ENCODE results near the gene CSF3. TPM values are rescaled to one million over a fixed set of nuclear protein-coding genes. Genes with fewer than 3 reads are reported as not detected.
A peak's percentile ranks its signal among the peaks of the same experiment; 100 is the strongest.
"Not testable (repeated sequence)": the region's sequence is repeated elsewhere in the genome, so short reads cannot be mapped to it uniquely, and the experiment has no call there.

Gene CSF3
- total RNA-seq, 1 donor from 2014 or later: not detected

DNA sequence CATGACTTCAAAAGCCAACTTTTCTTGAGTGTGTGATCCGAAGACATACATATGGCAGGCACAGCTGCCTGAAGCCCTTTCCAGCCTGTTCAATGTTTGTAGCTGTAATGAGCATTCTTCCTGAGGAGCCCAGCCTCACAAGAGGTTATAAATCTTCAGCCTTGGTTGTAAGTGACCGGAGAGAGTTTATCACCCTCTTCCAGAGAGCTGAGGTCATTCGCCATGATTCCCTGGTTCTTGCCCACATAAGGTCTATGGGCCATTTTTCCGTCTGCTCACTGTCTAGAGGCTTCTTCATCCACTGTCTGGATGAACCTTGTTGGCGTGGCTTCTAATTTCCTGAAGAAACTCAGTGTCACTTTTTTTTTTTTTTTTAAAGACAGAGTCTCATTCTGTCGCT is 9.7 kb upstream of the CSF3 start:
- H3K27ac Mint-ChIP-seq: no peak overlapping the region
- TF ChIP-seq, protein P1, sequence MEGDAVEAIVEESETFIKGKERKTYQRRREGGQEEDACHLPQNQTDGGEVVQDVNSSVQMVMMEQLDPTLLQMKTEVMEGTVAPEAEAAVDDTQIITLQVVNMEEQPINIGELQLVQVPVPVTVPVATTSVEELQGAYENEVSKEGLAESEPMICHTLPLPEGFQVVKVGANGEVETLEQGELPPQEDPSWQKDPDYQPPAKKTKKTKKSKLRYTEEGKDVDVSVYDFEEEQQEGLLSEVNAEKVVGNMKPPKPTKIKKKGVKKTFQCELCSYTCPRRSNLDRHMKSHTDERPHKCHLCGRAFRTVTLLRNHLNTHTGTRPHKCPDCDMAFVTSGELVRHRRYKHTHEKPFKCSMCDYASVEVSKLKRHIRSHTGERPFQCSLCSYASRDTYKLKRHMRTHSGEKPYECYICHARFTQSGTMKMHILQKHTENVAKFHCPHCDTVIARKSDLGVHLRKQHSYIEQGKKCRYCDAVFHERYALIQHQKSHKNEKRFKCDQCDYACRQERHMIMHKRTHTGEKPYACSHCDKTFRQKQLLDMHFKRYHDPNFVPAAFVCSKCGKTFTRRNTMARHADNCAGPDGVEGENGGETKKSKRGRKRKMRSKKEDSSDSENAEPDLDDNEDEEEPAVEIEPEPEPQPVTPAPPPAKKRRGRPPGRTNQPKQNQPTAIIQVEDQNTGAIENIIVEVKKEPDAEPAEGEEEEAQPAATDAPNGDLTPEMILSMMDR (IDR thresholded peaks at IDR 0.05; ENCODE audit: unreplicated experiment): no peak
- no peaks in the 10 kb centered on the region for H3K27me3 Mint-ChIP-seq
- no peaks in the 10 kb centered on the region for H3K36me3 Mint-ChIP-seq (ENCODE audit: insufficient read depth)
- no peaks in the 10 kb centered on the region for H3K4me1 Mint-ChIP-seq (ENCODE audit: low read depth)
- DNase-seq (ENCODE audit: low spot score, unreplicated experiment): no peak
- H3K4me3 Mint-ChIP-seq (ENCODE audit: low read depth): no peak overlapping the region
- no peaks in the 10 kb centered on the region for H3K9me3 Mint-ChIP-seq (ENCODE audit: low read depth)

DNA sequence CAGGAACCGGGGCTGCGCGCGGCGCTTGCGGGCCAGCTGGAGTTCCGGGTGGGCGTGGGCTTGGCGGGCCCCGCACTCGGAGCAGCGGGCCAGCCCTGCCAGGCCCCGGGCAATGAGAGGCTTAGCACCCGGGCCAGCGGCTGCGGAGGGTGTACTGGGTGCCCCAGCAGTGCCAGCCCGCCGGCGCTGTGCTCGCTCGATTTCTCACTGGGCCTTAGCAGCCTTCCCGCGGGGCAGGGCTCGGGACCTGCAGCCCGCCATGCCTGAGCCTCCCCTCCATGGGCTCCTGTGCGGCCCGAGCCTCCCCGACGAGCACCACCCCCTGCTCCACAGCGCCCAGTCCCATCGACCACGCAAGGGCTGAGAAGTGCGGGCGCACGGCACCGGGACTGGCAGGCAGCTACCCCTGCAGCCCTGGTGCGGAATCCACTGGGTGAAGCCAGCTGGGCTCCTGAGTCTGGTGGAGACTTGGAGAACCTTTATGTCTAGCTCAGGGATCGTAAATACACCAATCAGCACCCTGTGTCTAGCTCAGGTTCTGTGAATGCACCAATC is 4.2 kb upstream of the CSF3 start:
- not testable (repeated sequence) for H3K9me3 Mint-ChIP-seq (ENCODE audit: low read depth); H3K36me3 Mint-ChIP-seq (ENCODE audit: insufficient read depth); H3K27ac Mint-ChIP-seq; H3K4me3 Mint-ChIP-seq (ENCODE audit: low read depth); H3K27me3 Mint-ChIP-seq; DNase-seq (ENCODE audit: low spot score, unreplicated experiment); H3K4me1 Mint-ChIP-seq (ENCODE audit: low read depth)

DNA sequence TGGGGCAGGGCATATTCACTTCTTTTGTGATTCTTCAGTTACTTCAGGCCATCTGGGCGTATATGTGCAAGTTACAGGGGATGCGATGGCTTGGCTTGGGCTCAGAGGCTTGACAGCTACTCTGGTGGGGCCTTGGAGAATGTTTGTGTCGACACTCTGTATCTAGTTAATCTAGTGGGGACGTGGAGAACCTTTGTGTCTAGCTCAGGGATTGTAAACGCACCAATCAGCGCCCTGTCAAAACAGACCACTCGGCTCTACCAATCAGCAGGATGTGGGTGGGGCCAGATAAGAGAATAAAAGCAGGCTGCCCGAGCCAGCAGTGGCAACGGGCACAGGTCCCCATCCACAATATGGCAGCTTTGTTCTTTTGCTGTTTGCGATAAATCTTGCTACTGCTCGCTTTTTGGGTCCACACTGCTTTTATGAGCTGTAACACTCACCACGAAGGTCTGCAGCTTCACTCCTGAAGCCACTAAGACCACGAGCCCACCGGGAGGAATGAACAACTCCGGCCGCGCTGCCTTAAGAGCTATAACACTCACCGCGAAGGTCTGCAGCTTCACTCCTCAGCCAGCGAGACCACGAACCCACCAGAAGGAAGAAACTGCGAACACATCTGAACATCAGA is 3.1 kb upstream of the CSF3 start:
- H3K27ac Mint-ChIP-seq: peak overlapping the region; percentile 62
- not testable (repeated sequence) for H3K27me3 Mint-ChIP-seq; H3K9me3 Mint-ChIP-seq (ENCODE audit: low read depth); H3K4me3 Mint-ChIP-seq (ENCODE audit: low read depth); H3K36me3 Mint-ChIP-seq (ENCODE audit: insufficient read depth); DNase-seq (ENCODE audit: low spot score, unreplicated experiment); H3K4me1 Mint-ChIP-seq (ENCODE audit: low read depth)

DNA sequence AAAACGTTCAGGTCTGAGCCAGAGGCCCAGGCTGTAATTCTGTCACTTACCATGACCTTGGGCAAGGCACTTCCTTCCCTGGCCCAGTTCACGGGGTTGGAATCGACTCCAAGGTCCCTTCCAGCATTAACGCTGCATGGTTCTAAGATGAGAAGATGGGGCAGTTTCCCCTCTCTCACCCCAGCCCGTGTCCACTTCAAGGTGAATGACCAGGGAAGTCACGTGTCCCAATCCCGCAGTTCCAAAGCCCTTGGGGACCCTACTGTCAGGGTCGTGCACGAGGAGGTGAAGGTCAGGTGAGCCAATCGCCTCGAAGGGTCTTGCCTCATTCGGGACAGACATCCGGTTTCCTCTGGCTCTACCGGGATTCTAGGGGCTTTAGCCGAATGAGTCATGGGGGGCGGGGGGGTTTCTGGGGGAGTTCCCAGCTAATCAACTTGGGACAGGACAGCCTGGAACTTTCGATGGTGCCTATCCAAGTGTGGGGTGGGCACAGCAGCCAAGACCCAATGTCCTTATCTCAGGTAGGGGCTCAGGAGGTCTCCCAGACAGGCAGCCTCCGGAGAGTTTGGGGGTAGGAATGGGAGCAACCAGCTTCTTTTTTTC is 762 bp upstream of the CSF3 start:
- Mint-ChIP-seq H3K4me3 (ENCODE audit: low read depth) (no peak overlapping the region), H3K4me1 (ENCODE audit: low read depth) (peaks cover 7% of the 10 kb centered on the region), H3K9me3 (ENCODE audit: low read depth) (peaks cover 6% of the 10 kb centered on the region), H3K27me3 (peaks cover 7% of the 10 kb centered on the region), H3K36me3 (ENCODE audit: insufficient read depth) (peaks cover 3% of the 10 kb centered on the region), H3K27ac (no peak overlapping the region)
- TF ChIP-seq, protein P1 (IDR thresholded peaks at IDR 0.05; ENCODE audit: unreplicated experiment): no peak
- no peak for DNase-seq (ENCODE audit: low spot score, unreplicated experiment)

DNA sequence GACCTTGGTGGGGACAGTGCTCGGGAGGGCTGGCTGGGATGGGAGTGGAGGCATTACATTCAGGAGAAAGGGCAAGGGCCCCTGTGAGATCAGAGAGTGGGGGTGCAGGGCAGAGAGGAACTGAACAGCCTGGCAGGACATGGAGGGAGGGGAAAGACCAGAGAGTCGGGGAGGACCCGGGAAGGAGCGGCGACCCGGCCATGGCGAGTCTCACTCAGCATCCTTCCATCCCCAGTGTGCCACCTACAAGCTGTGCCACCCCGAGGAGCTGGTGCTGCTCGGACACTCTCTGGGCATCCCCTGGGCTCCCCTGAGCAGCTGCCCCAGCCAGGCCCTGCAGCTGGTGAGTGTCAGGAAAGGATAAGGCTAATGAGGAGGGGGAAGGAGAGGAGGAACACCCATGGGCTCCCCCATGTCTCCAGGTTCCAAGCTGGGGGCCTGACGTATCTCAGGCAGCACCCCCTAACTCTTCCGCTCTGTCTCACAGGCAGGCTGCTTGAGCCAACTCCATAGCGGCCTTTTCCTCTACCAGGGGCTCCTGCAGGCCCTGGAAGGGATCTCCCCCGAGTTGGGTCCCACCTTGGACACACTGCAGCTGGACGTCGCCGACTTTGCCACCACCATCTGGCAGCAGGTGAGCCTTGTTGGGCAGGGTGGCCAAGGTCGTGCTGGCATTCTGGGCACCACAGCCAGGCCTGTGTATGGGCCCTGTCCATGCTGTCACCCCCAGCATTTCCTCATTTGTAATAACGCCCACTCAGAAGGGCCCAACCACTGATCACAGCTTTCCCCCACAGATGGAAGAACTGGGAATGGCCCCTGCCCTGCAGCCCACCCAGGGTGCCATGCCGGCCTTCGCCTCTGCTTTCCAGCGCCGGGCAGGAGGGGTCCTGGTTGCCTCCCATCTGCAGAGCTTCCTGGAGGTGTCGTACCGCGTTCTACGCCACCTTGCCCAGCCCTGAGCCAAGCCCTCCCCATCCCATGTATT is 1.1 kb downstream of the CSF3 start:
- Mint-ChIP-seq H3K9me3 (ENCODE audit: low read depth) (peaks cover 6% of the 10 kb centered on the region), H3K27ac (no peak overlapping the region), H3K27me3 (peaks cover 7% of the 10 kb centered on the region), H3K4me1 (ENCODE audit: low read depth) (peaks cover 7% of the 10 kb centered on the region), H3K4me3 (ENCODE audit: low read depth) (no peak overlapping the region), H3K36me3 (ENCODE audit: insufficient read depth) (peaks cover 10% of the 10 kb centered on the region)
- DNase-seq (ENCODE audit: low spot score, unreplicated experiment): no peak
- TF ChIP-seq, protein P1 (IDR thresholded peaks at IDR 0.05; ENCODE audit: unreplicated experiment): no peak

All from progenitor cell of endocrine pancreas (in vitro differentiated cells).